ENCODE measurements around the gene PRKD2.

DNA sequence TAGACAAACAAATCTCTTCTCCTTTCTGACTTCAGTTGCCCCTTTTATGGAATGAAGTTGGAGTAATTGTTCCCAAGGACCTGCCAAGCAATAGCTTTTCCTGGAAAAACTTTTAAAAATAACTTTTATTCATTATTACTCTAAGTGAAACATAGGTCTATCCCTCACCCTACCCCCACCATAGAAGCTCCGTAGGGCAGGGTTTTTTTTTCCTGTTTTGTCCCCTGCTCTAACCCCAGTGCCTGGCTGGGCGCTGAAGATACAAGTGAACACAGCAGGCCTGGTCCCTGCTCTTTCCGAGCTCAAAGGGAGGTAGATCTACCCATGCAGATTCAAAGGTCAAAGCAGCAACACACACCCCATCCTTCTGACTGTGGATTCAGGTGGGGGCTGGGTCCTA, 72.2 kb downstream of the PRKD2 start:
- TF ChIP-seq EZH2 (IDR thresholded peaks at IDR 0.05; ENCODE audit: borderline replicate concordance, insufficient read depth, low read length, poor library complexity, severe bottlenecking), result no peak
- TF ChIP-seq, protein P1, sequence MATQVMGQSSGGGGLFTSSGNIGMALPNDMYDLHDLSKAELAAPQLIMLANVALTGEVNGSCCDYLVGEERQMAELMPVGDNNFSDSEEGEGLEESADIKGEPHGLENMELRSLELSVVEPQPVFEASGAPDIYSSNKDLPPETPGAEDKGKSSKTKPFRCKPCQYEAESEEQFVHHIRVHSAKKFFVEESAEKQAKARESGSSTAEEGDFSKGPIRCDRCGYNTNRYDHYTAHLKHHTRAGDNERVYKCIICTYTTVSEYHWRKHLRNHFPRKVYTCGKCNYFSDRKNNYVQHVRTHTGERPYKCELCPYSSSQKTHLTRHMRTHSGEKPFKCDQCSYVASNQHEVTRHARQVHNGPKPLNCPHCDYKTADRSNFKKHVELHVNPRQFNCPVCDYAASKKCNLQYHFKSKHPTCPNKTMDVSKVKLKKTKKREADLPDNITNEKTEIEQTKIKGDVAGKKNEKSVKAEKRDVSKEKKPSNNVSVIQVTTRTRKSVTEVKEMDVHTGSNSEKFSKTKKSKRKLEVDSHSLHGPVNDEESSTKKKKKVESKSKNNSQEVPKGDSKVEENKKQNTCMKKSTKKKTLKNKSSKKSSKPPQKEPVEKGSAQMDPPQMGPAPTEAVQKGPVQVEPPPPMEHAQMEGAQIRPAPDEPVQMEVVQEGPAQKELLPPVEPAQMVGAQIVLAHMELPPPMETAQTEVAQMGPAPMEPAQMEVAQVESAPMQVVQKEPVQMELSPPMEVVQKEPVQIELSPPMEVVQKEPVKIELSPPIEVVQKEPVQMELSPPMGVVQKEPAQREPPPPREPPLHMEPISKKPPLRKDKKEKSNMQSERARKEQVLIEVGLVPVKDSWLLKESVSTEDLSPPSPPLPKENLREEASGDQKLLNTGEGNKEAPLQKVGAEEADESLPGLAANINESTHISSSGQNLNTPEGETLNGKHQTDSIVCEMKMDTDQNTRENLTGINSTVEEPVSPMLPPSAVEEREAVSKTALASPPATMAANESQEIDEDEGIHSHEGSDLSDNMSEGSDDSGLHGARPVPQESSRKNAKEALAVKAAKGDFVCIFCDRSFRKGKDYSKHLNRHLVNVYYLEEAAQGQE (IDR thresholded peaks at IDR 0.05; ENCODE audit: borderline replicate concordance), result no peak
- TF ChIP-seq, protein P2, sequence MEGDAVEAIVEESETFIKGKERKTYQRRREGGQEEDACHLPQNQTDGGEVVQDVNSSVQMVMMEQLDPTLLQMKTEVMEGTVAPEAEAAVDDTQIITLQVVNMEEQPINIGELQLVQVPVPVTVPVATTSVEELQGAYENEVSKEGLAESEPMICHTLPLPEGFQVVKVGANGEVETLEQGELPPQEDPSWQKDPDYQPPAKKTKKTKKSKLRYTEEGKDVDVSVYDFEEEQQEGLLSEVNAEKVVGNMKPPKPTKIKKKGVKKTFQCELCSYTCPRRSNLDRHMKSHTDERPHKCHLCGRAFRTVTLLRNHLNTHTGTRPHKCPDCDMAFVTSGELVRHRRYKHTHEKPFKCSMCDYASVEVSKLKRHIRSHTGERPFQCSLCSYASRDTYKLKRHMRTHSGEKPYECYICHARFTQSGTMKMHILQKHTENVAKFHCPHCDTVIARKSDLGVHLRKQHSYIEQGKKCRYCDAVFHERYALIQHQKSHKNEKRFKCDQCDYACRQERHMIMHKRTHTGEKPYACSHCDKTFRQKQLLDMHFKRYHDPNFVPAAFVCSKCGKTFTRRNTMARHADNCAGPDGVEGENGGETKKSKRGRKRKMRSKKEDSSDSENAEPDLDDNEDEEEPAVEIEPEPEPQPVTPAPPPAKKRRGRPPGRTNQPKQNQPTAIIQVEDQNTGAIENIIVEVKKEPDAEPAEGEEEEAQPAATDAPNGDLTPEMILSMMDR (IDR thresholded peaks at IDR 0.05; ENCODE audit: poor library complexity, severe bottlenecking), result no peak
- no peak for TF ChIP-seq EP300 (conservative IDR thresholded peaks at IDR 0.05; ENCODE audit: poor library complexity, severe bottlenecking)
- TF ChIP-seq SMC3 (conservative IDR thresholded peaks at IDR 0.05; ENCODE audit: poor library complexity), result no peak
- no peak for TF ChIP-seq TAF1 (IDR thresholded peaks at IDR 0.05; ENCODE audit: low read depth)
- no peak for TF ChIP-seq POLR2AphosphoS5 (IDR thresholded peaks at IDR 0.05)
